ENCODE results near the gene PLCB3. TPM values are rescaled to one million over a fixed set of nuclear protein-coding genes. Genes with fewer than 3 reads are reported as not detected.

The PLCB3 gene
- total and polyA plus RNA-seq, 5 donors from 2014 or later = 0.10 to 3.6 (median 0.31) TPM

DNA sequence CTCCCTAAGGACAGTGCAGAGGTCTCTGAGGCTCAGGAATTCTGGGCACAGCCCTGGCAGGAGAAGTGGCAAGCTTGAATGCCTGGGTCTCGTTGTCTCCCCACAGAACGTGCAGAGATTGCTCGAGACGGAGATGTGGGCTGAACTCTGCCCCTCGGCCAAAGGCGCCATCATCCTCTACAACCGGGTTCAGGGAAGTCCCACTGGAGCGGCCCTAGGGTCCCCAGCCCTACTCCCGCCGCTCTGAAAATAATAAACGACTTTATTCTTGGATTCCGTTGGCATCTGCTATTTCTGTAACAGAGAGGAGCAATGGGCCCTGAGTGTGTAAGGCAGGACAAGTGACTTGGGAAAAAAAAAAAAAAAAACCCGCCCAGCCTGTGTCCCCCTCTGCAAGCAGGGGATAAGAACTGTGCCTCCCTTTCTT is 21.6 kb upstream of the PLCB3 start:
- Mint-ChIP-seq H3K36me3 (no peaks in the 10 kb centered on the region), H3K27me3 (no peaks in the 10 kb centered on the region), H3K4me1 (peaks cover 0 to 61% (median 35%) of the 10 kb centered on the region in 4 donors), H3K9me3 (no peaks in the 10 kb centered on the region), H3K27ac (peak overlapping the region; percentile 87 to 93 (median 91)), H3K4me3 (peak overlapping the region; percentile 89 to 98 (median 92))
- ATAC-seq (ENCODE audit: low read depth in 2 of 2) (no peak), DNase-seq (no peak)
- no peaks in the 10 kb centered on the region for H3K27me3 ChIP-seq (ENCODE audit: control insufficient read depth, insufficient read depth, low read length)
- H3K36me3 ChIP-seq (ENCODE audit: control insufficient read depth, insufficient read depth, low read length) = no peaks in the 10 kb centered on the region
- peaks cover 58% of the 10 kb centered on the region for H3K4me1 ChIP-seq (ENCODE audit: control insufficient read depth, insufficient read depth, low read length, poor library complexity, severe bottlenecking)
- peak overlapping the region; percentile 42 for H3K4me3 ChIP-seq (ENCODE audit: low read depth, low read length)
- peak overlapping the region; percentile 86 for H3K27ac ChIP-seq (ENCODE audit: insufficient read depth, low read length, poor library complexity, severe bottlenecking)
- no peaks in the 10 kb centered on the region for H3K9me3 ChIP-seq (ENCODE audit: control insufficient read depth in 2 of 2, low read length in 2 of 2)

DNA sequence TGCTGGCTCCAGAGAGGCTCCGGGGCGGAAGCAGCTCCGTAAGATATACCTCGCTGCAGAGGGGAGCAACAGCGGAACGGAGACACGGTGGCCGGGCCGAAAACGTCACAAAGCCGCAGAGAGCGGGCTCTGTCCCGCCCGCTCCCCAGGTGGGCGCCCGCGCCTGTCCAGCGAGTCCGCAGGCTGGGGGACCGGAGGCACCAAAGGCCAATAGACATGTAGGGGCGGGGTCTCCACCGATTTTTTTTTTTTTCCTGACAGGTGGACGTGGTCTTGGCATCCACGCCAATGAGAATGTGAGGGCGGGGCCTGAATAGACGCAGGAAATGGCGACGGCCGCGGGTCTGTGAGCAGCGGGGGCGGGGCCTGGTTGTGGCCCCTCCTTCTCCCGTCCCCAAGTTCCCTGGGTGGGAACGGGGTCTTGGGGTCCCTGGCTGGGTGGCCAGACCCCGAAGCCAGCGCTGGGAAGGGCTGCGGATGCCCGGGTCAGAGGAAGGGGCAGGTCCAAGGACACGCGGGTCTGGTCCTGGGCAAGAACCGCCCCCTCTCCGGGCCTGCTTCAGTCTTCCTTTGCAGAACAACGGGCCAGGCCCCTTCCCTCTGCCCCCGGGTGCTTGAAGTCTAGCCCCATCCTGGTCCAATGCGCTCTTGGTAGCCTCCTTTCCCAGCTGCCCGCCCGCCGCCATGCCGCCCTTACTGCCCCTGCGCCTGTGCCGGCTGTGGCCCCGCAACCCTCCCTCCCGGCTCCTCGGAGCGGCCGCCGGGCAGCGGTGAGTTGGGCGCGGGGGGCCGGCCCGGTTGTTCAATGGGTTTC is 21.0 kb upstream of the PLCB3 start, which contains the start of gene DNAJC4:
Gene DNAJC4 (plus strand): TSS at position 378 of the 814 bp plus-strand sequence. CDS start 307 bp downstream, at position 685.
- DNase-seq = peak; percentile 88 to 93 (median 90)
- Histone ChIP-seq H3K4me3 (ENCODE audit: low read depth, low read length) (peak within 1 kb of the TSS; percentile 42), H3K27ac (ENCODE audit: insufficient read depth, low read length, poor library complexity, severe bottlenecking) (peak within 1 kb of the TSS; percentile 86), H3K27me3 (ENCODE audit: control insufficient read depth, insufficient read depth, low read length) (no peaks in the 10 kb centered on the region), H3K36me3 (ENCODE audit: control insufficient read depth, insufficient read depth, low read length) (no peaks in the 10 kb centered on the region), H3K4me1 (ENCODE audit: control insufficient read depth, insufficient read depth, low read length, poor library complexity, severe bottlenecking) (peaks cover 57% of the 10 kb centered on the region), H3K9me3 (ENCODE audit: control insufficient read depth in 2 of 2, low read length in 2 of 2) (no peaks in the 10 kb centered on the region)
- H3K36me3 Mint-ChIP-seq = no peaks in the 10 kb centered on the region
- H3K27ac Mint-ChIP-seq = peak within 1 kb of the TSS; percentile 87 to 93 (median 91)
- H3K4me3 Mint-ChIP-seq = peak within 1 kb of the TSS; percentile 89 to 98 (median 92)
- ATAC-seq (ENCODE audit: low read depth in 2 of 2) = peak; percentile 53 to 61
- peaks cover 0 to 60% (median 35%) of the 10 kb centered on the region in 4 donors for H3K4me1 Mint-ChIP-seq
- no peaks in the 10 kb centered on the region for H3K9me3 Mint-ChIP-seq
- no peaks in the 10 kb centered on the region for H3K27me3 Mint-ChIP-seq

GRCh38 chr11:64230985-64231365 is 20.4 kb upstream of the PLCB3 start:
- no peak for DNase-seq
- H3K4me3 Mint-ChIP-seq = peak overlapping the region; percentile 89 to 98 (median 92)

DNA sequence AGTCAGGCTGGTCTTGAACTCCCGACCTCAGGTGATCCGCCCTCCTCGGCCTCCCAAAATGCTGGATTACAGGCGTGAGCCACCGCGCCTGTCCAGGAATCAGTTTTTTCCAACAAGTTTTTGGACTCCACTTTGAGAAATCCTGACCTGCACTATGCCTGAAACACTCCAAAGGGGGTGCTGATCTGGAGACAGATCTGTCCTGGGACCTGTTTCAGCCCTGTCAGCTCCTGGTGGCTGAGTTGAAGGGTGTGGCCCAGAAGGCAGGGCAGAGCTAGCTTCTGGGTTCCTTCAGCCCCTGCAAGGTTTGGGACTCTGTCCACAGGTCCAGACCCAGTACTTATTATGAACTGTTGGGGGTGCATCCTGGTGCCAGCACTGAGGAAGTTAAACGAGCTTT is 19.8 kb upstream of the PLCB3 start:
- H3K27ac ChIP-seq (ENCODE audit: insufficient read depth, low read length, poor library complexity, severe bottlenecking) = peak overlapping the region; percentile 86
- no peaks in the 10 kb centered on the region for H3K27me3 ChIP-seq (ENCODE audit: control insufficient read depth, insufficient read depth, low read length)
- H3K9me3 ChIP-seq (ENCODE audit: control insufficient read depth in 2 of 2, low read length in 2 of 2) = no peaks in the 10 kb centered on the region
- H3K27me3 Mint-ChIP-seq = no peaks in the 10 kb centered on the region
- H3K4me1 Mint-ChIP-seq = peaks cover 0 to 63% (median 37%) of the 10 kb centered on the region in 4 donors
- ATAC-seq (ENCODE audit: low read depth in 2 of 2) (no peak), DNase-seq (no peak)
- H3K36me3 ChIP-seq (ENCODE audit: control insufficient read depth, insufficient read depth, low read length) = no peaks in the 10 kb centered on the region
- peak overlapping the region; percentile 89 to 95 (median 92) for H3K4me3 Mint-ChIP-seq
- H3K9me3 Mint-ChIP-seq = no peaks in the 10 kb centered on the region
- peaks cover 52% of the 10 kb centered on the region for H3K4me1 ChIP-seq (ENCODE audit: control insufficient read depth, insufficient read depth, low read length, poor library complexity, severe bottlenecking)
- H3K36me3 Mint-ChIP-seq = no peaks in the 10 kb centered on the region
- peak overlapping the region; percentile 87 to 92 (median 88) for H3K27ac Mint-ChIP-seq
- H3K4me3 ChIP-seq (ENCODE audit: low read depth, low read length) = no peak overlapping the region

More at GRCh38 chr11:64230985-64231365, 20.4 kb upstream of the PLCB3 start:
- Mint-ChIP-seq H3K9me3 (no peaks in the 10 kb centered on the region), H3K27me3 (no peaks in the 10 kb centered on the region), H3K27ac (peak overlapping the region; percentile 87 to 93 (median 89)), H3K4me1 (peaks cover 0 to 63% (median 37%) of the 10 kb centered on the region in 4 donors), H3K36me3 (no peaks in the 10 kb centered on the region)
- Histone ChIP-seq H3K4me3 (ENCODE audit: low read depth, low read length) (no peak overlapping the region), H3K4me1 (ENCODE audit: control insufficient read depth, insufficient read depth, low read length, poor library complexity, severe bottlenecking) (peaks cover 56% of the 10 kb centered on the region), H3K27ac (ENCODE audit: insufficient read depth, low read length, poor library complexity, severe bottlenecking) (peak overlapping the region; percentile 86), H3K9me3 (ENCODE audit: control insufficient read depth in 2 of 2, low read length in 2 of 2) (no peaks in the 10 kb centered on the region), H3K36me3 (ENCODE audit: control insufficient read depth, insufficient read depth, low read length) (no peaks in the 10 kb centered on the region), H3K27me3 (ENCODE audit: control insufficient read depth, insufficient read depth, low read length) (no peaks in the 10 kb centered on the region)
- no peak for ATAC-seq (ENCODE audit: low read depth in 2 of 2)

- H3K27me3 ChIP-seq (ENCODE audit: control insufficient read depth, insufficient read depth, low read length) = no peaks in the 10 kb centered on the region
- no peaks in the 10 kb centered on the region for H3K9me3 ChIP-seq (ENCODE audit: control insufficient read depth in 2 of 2, low read length in 2 of 2)
- H3K36me3 ChIP-seq (ENCODE audit: control insufficient read depth, insufficient read depth, low read length) = no peaks in the 10 kb centered on the region
- Mint-ChIP-seq H3K4me1 (peaks cover 0 to 58% (median 31%) of the 10 kb centered on the region in 4 donors), H3K27me3 (no peaks in the 10 kb centered on the region), H3K4me3 (peak overlapping the region; percentile 89 to 95 (median 92)), H3K27ac (peak overlapping the region; percentile 87 to 92 (median 88)), H3K9me3 (no peaks in the 10 kb centered on the region), H3K36me3 (no peaks in the 10 kb centered on the region)
- ATAC-seq (ENCODE audit: low read depth in 2 of 2) = no peak
- DNase-seq = no peak
- H3K4me3 ChIP-seq (ENCODE audit: low read depth, low read length) = no peak overlapping the region
- H3K27ac ChIP-seq (ENCODE audit: insufficient read depth, low read length, poor library complexity, severe bottlenecking) = no peak overlapping the region
- H3K4me1 ChIP-seq (ENCODE audit: control insufficient read depth, insufficient read depth, low read length, poor library complexity, severe bottlenecking) = peaks cover 43% of the 10 kb centered on the region
Measured at GRCh38 chr11:64232182-64232966, 19.0 kb upstream of the PLCB3 start.

DNA sequence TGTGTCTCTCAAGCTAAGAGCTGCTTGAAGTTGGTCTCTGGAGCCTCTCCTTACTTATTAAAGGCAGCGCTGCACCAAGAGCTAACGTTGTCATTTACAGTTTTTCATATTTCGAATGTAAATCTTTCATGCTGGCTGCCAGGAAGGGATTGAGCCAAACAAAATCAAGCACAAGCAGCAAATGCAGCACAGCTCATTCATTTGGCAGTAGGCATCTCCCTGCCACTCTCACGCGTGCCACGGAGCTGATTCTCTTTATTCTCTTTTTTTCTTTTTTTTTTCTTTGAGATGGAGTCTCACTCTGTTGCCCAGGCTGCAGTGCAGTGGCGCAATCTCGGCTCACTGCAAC is 18.4 kb upstream of the PLCB3 start:
- peaks cover 0 to 54% (median 28%) of the 10 kb centered on the region in 4 donors for H3K4me1 Mint-ChIP-seq

GRCh38 chr11:64233913-64234586 is 17.3 kb upstream of the PLCB3 start, which contains the start of gene VEGFB:
Gene VEGFB, plus strand, starts transcription at chr11:64234584. Its CDS starts 250 bp downstream, at chr11:64234834.
- Histone ChIP-seq H3K9me3 (ENCODE audit: control insufficient read depth in 2 of 2, low read length in 2 of 2) (no peaks in the 10 kb centered on the region), H3K4me3 (ENCODE audit: low read depth, low read length) (peak within 1 kb of the TSS; percentile 48), H3K27me3 (ENCODE audit: control insufficient read depth, insufficient read depth, low read length) (no peaks in the 10 kb centered on the region), H3K36me3 (ENCODE audit: control insufficient read depth, insufficient read depth, low read length) (no peaks in the 10 kb centered on the region), H3K27ac (ENCODE audit: insufficient read depth, low read length, poor library complexity, severe bottlenecking) (peak within 1 kb of the TSS; percentile 68), H3K4me1 (ENCODE audit: control insufficient read depth, insufficient read depth, low read length, poor library complexity, severe bottlenecking) (peaks cover 39% of the 10 kb centered on the region)
- H3K4me3 Mint-ChIP-seq = peak within 1 kb of the TSS; percentile 85 to 95 (median 91)
- H3K4me1 Mint-ChIP-seq = peaks cover 0 to 47% (median 27%) of the 10 kb centered on the region in 4 donors
- H3K27ac Mint-ChIP-seq = peak within 1 kb of the TSS; percentile 74 to 80 (median 76)
- H3K9me3 Mint-ChIP-seq = no peaks in the 10 kb centered on the region
- no peaks in the 10 kb centered on the region for H3K36me3 Mint-ChIP-seq
- ATAC-seq (ENCODE audit: low read depth in 2 of 2) = peak; percentile 47 to 54
- H3K27me3 Mint-ChIP-seq = no peaks in the 10 kb centered on the region
- DNase-seq = peak; percentile 59 to 74 (median 66)

More for the DNA sequence above, 18.4 kb upstream of the PLCB3 start:
- Histone ChIP-seq H3K9me3 (ENCODE audit: control insufficient read depth in 2 of 2, low read length in 2 of 2) (no peaks in the 10 kb centered on the region), H3K4me3 (ENCODE audit: low read depth, low read length) (no peak overlapping the region), H3K27ac (ENCODE audit: insufficient read depth, low read length, poor library complexity, severe bottlenecking) (no peak overlapping the region), H3K4me1 (ENCODE audit: control insufficient read depth, insufficient read depth, low read length, poor library complexity, severe bottlenecking) (peaks cover 41% of the 10 kb centered on the region), H3K27me3 (ENCODE audit: control insufficient read depth, insufficient read depth, low read length) (no peaks in the 10 kb centered on the region), H3K36me3 (ENCODE audit: control insufficient read depth, insufficient read depth, low read length) (no peaks in the 10 kb centered on the region)
- Mint-ChIP-seq H3K4me3 (peak overlapping the region; percentile 85 to 95 (median 91)), H3K36me3 (no peaks in the 10 kb centered on the region), H3K9me3 (no peaks in the 10 kb centered on the region), H3K27me3 (no peaks in the 10 kb centered on the region), H3K27ac (peak overlapping the region in 2 of 3 donors; percentile 71 to 88)
- DNase-seq (no peak), ATAC-seq (ENCODE audit: low read depth in 2 of 2) (no peak)
